Suppressor macrophage (primary cell): ENCODE measurements around the gene BOK.
"Not testable (repeated sequence)": the region's sequence is repeated elsewhere in the genome, so short reads cannot be mapped to it uniquely, and the experiment has no call there.

ENCODE experiments used
- DNase-seq, 4 experiments: peaks; one replicate each; pipeline ENCODE4 v3.0.0-alpha.2; 2020 to 2022
- total RNA-seq, 17 experiments: gene quantifications; one replicate each; lab custom pipeline; 2026; ENCODE audit warnings: mixed read lengths in 6 of 17, inconsistent platforms in 3 of 17; lab: John Stamatoyannopoulos, UW

Gene BOK, protein sequence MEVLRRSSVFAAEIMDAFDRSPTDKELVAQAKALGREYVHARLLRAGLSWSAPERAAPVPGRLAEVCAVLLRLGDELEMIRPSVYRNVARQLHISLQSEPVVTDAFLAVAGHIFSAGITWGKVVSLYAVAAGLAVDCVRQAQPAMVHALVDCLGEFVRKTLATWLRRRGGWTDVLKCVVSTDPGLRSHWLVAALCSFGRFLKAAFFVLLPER
- 0.47 to 3.0 (median 0.93) reads per million in 17 experiments for total RNA-seq

GRCh38 chr2:241558532-241559322, at the start of gene BOK:
Gene BOK, plus strand, starts transcription at chr2:241558745. Its CDS starts 739 bp downstream, at chr2:241559484.
- peak; percentile 11 to 64 (median 28) for DNase-seq

DNA sequence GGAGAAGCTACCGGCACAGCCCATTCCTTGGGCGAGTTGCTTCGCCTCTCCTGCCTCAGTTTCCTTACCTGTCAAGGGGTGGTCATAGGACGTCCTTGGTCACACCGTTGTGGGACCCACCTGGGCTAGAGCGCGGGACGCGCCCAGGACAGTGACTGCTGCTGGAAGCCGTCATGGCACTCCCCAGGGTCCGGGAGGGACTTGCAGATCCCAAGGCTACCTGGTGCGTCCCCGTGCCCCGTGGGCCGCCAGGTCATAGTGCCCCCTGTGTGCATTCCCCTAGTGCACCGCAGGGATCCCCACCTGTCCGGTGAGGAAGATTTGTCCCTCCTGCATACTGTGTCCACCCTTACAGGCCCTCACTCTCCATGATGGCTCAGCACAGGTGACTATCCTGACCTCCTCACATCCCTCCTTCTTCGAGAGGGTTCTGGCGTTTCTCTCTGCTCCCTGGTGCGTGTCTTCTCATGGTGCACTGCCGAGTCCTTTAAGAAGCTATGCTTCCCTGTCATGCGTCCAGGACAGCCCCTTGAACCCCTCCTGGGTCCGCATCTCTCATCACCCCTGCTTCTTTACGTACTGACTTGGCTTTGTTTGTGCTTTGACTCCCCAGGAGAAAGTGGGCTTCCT, 49.3 kb upstream of the BOK start:
- DNase-seq: no peak

DNA sequence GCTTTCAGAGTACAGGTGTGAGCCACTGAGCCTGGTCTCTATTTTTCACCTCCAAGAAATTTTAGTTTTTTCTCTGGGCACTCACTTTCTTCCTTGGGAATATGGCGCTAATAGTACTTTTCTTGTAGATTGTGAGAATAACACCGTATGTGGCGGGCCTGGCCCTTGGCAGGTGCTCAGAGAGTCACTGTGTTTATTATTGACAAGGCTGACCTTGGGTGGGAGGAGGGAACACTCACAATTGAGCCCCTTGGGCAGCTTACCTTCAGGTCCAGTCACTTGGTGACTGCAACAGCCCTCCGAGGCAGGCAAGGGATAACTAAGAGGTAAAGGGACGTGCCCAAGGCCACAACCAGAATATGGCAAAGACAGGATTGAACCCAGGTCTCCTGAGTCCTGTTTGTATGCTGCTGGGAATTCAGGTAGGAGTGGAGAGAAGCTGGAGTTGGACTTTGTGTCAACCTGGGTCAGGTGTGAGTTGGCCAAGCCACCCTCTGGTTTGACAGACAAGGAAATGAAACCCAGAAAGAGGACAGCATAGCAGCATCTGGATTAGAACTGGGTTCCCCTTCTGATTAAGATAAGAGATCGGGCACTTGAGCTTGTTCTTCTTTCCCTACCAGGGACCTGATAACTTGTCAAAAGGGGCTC, 47.3 kb upstream of the BOK start:
- DNase-seq: no peak

GRCh38 chr2:241514553-241514952, 44.0 kb upstream of the BOK start:
- DNase-seq: no peak

- no peak for DNase-seq
These were observed 43.4 kb upstream of the BOK start for GRCh38 chr2:241514986-241515737.

DNA sequence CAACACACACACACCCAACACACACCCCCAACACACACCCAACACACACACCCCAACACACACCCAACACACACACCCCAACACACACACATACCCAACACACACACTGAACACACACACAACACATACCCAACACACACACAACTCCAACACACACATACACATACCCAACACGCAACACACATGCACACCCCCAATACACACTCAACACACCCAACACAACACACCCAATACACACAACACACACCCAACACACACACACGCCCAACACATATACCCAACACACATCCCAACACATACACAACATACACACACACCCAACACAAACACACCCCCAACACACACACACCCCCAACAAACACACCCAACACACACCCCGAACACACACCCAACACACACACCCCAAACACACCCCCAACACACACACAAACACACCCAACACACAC, 42.0 kb upstream of the BOK start:
- DNase-seq: no peak

DNA sequence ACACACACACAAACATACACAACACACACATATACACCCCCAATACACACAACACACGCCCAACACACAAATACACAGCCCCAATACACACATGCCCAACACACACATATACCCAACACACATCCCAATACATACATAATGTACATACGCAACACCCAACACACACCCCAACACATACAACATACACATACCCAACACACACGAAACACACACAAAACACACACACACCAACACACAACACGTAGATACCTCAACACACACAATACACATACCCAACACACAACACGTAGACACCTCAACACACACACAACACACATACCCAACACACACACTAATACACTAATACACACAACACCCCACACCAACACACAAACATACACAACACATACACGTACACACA, 41.2 kb upstream of the BOK start:
- no peak for DNase-seq

DNA sequence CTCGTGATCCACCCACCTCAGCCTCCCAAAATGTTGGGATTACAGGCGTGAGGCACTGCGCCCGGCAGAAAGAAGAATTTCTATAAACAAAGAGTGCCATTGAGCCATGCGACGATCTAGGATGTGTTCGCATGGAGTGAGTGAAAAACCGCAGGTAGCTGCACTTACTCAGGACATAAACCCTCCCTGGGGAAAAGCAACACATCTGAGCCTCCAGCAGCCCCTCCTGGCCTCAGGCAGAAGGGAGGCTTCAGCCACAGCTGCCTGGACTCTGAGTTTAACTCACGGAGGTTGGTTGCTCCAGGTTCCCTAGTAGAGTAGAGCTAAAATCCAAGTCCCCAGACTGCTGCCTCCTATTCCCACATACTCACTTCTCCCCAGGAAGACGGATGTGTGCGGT, 38.9 kb upstream of the BOK start:
- DNase-seq: no peak

DNA sequence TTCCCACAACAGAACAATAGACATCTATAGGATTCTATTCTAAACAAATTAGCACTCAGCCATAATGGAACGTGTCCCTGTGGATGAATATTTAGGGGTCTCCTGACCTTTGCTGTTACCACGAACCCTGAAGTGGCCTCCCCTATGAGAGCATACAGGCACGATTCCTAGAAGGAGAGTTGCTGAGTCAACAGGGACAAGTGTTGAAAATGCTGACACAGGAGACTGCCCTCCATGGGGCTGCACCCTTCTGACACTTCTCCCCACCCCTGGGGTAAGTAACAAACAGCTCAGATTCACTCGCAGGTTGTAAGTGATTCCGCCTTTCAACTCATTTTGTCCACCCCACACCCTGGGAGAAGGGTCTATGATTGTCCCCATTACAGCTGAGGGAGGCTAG, 36.1 kb upstream of the BOK start:
- no peak for DNase-seq

DNA sequence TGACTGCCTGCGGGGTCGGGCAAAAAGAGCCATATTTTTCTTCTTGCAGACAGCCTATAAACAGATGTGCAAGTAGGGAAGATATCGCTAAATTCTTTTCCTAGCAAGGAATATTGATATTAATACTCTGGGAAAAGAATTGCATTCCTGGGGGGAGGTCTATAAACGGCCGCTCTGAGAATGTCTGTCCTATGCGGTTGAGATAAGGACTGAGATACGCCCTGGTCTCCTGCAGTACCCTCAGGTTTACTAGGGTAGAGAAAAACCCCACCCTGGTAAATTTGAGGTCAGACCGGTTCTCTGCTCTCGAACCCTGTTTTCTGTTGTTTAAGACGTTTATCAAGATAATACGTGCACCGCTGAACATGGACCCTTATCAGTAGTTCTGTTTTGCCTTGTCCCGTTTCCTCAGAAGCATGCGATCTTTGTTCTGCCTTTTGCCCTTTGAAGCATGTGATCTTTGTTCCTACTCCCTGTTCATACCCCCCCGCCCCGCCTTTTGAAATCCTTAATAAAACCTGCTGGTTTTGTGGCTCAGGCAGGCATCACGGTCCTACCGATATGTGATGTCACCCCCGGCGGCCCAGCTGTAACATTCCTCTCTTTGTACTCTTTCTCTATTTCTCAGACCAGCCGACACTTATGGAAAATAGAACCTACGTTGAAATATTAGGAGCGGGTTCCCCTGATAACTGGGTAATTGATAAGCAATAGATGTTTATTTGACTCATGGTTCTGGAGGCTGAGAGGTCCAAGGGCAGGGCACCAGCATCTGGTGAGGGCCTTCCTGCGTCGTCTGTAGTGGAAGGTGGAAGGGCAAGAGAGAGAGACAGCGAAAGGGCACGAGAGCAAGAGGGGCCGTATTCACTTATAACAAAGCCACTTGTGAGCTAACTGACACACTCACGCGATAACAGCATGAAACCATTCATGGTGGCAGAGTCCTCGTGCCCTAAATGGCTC, 32.4 kb upstream of the BOK start:
- DNase-seq: not testable (repeated sequence)

- DNase-seq: no peak
These were observed 28.0 kb upstream of the BOK start for GRCh38 chr2:241530571-241530970.

GRCh38 chr2:241531161-241531722, 27.3 kb upstream of the BOK start:
- DNase-seq: no peak

GRCh38 chr2:241532168-241532567, 26.4 kb upstream of the BOK start:
- no peak for DNase-seq

GRCh38 chr2:241532733-241533601, 25.6 kb upstream of the BOK start:
- no peak for DNase-seq

- DNase-seq: no peak
These were observed 24.3 kb upstream of the BOK start for GRCh38 chr2:241534293-241534692.

DNA sequence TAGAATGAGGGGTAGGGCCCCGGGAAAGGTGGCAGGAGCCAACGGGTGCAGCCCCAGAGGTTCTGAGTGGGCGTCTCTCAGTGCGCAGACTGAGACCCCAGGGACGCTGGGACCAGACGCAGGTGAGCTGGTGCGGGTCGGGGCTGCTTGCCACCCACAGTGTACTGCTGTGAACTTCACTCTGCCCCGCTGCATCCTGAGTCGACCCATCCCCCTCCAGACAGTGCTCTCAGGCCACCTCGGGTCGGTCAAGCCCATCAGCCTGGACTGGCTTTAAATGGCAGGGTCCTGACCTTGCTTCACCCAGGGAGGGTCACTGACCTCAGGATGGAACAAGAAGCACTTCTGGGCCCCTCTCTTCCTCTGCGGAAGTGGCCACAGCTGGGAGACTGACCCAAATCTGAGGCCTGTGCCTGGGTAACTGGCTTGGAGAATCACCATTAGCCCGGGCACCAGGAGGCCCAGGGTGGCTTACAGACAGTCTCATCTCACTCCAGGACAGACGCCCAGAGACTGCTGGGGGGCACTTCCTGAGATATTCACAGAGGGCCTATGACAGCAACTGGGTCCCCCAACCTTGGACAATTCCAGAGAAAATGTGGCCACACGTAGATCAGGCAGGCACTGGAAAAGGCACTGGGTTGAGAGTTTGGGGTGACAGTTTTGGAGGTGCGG, 23.7 kb upstream of the BOK start:
- no peak for DNase-seq

GRCh38 chr2:241535871-241536655, 22.5 kb upstream of the BOK start:
- DNase-seq: no peak
